NCI-H128 (cell line): Measurements from ENCODE around the gene RNFT1.
"Not testable (repeated sequence)": the region's sequence is repeated elsewhere in the genome, so short reads cannot be mapped to it uniquely, and the experiment has no call there.

Experiments
- DNase-seq: peaks from one replicate; lab custom pipeline; 2025; ENCODE audit not compliant: unreplicated experiment; lab: John Stamatoyannopoulos, UW

The RNFT1 gene

DNA sequence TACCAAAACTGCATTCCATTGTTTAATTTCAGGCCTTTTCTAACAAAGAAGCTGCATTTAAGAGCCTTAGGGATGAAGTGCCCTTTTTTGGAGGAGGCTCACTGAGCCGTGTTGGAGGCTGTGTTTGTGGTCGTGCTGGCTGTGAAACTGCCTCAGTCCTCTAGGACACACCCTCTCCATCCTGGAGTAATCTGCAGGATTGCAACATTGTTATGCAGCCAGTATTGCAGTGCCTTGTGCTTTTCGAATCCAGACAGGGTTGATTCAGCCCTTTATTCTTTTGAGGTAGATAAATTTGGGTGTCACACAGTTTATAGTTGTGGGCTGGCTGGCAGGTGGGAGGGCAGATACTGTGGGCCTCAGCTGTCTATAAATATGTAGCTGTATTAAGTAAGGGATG is 33.8 kb downstream of the RNFT1 start:
- DNase-seq = not testable (repeated sequence)

DNA sequence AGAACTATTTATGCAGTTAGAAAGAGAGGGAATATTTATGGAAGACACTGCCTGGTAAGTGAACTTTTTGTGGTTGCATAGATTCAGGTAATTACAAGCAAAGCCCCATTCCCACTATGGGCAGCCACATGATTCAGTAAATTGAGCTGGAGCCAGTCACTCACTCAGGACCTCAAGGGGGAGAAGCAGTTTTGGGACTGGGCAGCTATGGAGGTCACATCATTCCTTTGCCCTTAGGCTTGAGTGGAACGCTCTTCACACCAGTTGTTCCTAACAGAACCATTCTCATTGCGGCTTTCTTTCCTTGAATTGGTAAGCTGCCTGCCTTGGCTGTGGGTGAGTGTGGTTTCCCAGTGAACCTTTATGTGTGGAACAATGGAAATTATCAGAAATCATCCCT is 34.4 kb downstream of the RNFT1 start:
- not testable (repeated sequence) for DNase-seq

DNA sequence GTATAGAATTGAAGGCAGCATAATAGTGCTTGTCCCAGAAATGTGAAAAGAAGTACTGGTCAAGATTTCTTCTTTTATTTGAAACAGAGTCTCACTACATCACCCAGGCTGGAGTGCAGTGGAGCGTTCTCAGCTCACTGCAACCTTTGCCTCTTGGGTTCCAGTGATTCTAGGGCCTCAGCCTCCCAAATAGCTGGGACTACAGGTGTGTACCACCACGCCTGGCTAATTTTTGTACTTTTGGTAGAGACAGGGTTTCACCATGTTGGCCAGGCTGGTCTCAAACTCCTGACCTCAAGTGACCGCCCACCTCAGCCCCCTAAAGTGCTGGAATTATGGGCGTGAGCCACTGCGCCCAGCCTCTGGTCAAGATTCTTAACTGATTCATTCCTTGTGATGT is 43.9 kb downstream of the RNFT1 start:
- DNase-seq = not testable (repeated sequence)

DNA sequence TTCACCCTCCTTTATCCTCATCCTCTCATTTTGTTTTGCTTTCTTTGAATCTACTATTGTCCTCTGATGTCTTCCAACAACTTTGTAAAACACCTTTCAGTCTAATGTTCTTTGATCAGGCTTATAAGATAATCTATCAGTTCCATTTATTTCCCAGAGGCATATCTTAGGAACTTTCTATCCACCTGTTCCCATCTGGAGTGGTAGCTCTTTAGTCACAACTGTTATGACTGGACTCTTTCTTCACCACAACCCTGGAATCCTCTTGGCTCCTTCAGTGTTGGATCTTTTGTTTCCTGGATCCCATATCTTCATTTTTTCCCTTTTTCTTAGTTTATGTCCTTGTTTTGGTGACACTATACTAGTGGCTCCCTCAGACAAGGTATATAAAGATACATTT is 48.1 kb downstream of the RNFT1 start:
- no peak for DNase-seq

DNA sequence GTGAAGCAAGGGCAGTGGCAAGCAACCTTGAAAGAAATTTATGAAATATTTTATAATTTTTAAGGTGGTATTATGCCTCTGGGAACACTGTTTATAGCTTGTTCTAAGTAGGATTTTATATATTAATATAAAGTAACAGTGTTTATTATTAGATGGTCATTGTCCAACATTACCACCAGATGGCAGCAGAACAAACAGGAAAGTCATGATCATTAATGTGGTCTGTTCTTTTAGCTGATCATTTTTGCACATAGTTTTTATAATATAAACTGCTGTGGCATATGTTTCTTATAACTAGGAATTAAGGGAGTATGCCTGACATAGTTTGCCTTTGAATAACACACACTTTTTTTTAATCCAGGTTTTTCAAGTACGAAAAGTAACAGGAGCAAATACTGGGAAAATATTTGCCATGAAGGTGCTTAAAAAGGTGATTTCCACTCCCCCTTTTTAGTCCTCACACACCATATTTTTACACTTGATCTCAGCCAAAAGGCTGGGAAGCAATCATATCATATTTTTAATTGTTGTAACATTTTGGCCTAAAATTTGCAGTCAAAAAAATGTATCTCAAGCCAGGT is 50.2 kb downstream of the RNFT1 start:
- DNase-seq = peak; percentile 0

DNA sequence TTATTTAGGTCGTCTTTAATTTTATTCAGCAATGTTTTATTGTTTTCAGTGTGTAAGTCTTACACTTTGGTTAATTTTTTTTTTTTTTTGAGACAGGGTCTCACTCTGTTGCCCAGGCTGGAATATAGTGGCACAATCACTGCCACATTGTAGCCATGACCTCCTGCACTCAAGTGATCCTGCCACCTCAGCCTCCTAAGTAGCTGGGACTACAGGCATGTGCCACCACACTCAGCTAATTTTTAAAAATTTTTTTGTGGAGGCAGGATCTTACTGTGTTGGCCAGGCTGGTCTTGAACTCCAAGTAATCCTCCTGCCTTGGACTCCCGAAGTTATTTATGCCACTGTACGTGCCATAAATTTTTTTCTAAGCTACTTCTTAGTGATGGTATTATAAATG is 57.1 kb downstream of the RNFT1 start:
- no peak for DNase-seq

DNA sequence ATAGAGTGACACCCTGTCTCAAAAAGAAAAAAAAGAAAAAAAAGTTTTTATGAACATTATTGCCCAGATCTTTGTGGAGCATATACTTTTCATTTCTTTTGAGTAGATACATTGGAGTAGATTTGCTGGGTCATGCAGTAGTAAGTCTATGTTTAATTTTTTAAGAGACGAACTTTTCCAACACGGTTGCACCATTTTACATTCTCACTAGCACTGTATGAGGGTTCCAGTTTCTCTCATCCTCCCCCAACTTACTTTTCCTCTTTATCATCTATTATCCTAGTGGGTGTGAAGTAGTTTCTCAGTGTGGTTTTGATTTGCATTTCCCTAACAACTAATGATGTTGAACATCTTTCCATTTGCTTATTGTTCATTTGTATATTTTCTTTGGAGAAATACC is 61.1 kb downstream of the RNFT1 start:
- DNase-seq = no peak
